GM12865 (cell line): Measurements from ENCODE around the gene DKK1.

Source experiments
- DNase-seq: peaks from one replicate; pipeline ENCODE4 v3.0.0; 2010; ENCODE audit warnings: low read depth
- H3K4me3 ChIP-seq: 2 replicates; pipeline ENCODE4 v1.5.1; 2011; ENCODE audit warnings: mild to moderate bottlenecking, low read depth, low read length, control low read depth
- TF ChIP-seq, protein P1 (sequence below): IDR thresholded peaks from 2 replicates; pipeline ENCODE4 v1.5.1; 2011; ENCODE audit warnings: low read length, control low read depth, low read depth, inconsistent platforms; ENCODE audit not compliant: insufficient read depth; ENCODE audit errors: missing control alignments

DKK1 gene

DNA sequence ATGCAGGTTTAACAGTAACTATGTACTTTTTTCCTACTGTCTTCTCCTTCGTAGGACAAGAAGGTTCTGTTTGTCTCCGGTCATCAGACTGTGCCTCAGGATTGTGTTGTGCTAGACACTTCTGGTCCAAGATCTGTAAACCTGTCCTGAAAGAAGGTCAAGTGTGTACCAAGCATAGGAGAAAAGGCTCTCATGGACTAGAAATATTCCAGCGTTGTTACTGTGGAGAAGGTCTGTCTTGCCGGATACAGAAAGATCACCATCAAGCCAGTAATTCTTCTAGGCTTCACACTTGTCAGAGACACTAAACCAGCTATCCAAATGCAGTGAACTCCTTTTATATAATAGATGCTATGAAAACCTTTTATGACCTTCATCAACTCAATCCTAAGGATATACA lies 2.4 kb downstream of the DKK1 start:
- no peak for DNase-seq
- no peak overlapping the region for H3K4me3 ChIP-seq
- TF ChIP-seq, protein P1, sequence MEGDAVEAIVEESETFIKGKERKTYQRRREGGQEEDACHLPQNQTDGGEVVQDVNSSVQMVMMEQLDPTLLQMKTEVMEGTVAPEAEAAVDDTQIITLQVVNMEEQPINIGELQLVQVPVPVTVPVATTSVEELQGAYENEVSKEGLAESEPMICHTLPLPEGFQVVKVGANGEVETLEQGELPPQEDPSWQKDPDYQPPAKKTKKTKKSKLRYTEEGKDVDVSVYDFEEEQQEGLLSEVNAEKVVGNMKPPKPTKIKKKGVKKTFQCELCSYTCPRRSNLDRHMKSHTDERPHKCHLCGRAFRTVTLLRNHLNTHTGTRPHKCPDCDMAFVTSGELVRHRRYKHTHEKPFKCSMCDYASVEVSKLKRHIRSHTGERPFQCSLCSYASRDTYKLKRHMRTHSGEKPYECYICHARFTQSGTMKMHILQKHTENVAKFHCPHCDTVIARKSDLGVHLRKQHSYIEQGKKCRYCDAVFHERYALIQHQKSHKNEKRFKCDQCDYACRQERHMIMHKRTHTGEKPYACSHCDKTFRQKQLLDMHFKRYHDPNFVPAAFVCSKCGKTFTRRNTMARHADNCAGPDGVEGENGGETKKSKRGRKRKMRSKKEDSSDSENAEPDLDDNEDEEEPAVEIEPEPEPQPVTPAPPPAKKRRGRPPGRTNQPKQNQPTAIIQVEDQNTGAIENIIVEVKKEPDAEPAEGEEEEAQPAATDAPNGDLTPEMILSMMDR = no peak

DNA sequence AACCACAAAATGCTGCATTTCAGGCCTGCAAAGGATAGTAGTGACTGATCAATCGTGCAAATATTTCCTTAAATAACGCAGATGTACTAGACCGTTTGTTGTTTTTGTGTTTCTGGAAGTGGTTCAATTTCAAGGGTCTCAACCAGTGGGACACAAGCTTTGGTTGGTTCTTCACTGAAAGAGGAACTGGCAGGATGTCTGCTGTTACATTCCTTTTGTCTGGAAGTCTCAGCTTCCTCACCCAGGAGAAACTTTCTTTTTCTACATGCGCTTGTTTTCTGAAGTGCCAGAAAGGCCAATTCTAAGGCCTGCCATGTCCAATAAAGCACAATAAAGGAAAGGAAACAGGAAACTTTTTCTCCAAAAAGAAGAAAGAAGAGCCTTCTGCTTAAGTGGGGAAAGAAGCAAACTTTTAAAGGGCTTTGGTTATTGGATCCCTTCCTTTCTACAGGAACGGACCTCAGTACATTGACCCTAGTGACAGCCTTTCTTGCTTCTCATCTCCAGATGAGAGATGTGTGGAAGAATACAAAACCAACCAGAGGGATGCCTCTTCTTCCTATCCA lies 4.1 kb downstream of the DKK1 start:
- H3K4me3 ChIP-seq = no peak overlapping the region
- no peak for DNase-seq
- TF ChIP-seq, protein P1 = no peak

DNA sequence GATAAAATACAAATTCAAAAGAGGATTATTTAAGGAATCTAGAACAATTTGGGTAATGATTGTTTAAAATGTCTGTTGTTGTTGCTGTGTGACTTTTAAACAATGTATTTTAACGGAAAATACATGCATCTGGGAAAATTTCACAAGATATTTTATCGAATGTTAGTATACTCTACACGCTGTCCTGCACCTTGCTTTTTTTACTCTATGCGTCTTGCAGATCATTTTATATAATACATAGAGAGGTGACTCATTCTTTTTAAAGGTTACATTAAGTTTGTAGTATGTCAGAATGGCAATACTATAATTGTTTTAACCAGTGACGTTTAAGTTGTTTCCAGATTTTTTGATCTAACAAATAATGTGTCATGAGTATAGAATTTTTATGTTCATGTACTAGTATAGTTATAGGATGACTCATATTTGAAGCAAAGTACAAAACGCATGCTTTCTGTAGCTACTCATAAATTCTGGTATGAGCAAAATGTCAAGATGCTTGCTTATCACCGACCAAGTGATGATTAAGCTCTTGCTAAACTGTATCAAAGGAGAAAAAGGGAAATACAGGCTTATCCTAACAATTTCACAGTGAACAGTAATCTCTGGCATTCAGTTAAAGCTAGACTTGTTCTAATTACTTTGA lies 4.9 kb downstream of the DKK1 start:
- TF ChIP-seq, protein P1 = no peak
- no peak overlapping the region for H3K4me3 ChIP-seq
- no peak for DNase-seq

DNA sequence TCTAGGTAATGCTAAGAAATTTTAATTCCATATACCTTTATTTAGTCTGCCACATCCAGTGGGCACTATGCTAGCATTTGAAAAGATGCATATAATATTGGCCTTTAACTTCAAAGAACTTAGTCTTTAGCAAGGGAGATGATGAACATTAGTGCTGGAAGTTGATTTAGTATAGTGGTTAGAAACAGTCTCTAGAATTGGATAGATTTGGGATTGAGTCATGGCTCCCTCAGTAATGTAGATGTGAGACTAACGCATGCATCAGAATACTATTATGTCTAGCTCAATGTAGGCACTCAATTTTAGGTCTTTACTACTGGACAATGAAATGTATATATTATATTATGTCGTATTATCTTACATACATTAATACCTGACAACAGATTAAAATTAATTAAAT lies 5.8 kb downstream of the DKK1 start:
- no peak for DNase-seq
- TF ChIP-seq, protein P1 = no peak
- H3K4me3 ChIP-seq = no peak overlapping the region

DNA sequence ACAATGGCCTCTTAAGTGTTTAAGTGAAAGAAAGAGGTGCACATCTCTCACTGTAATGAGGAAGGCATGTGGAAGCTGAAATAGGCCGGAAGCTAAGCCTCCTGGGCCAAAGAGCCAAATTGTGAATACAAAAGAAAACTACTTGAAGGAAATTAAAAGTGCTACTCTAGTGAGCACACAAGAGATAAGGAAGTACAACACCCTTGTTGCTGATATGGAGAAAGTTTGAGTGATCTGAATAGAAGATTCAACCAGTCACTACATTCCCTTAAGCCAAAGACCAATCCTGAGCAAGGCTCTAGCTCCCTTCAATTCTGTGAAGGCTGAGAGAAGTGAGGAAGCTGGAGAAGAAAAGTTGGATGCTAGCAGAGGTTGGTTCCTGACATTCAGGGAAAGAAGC lies 8.2 kb downstream of the DKK1 start:
- no peak for DNase-seq
- H3K4me3 ChIP-seq = no peak overlapping the region
- TF ChIP-seq, protein P1 = no peak

DNA sequence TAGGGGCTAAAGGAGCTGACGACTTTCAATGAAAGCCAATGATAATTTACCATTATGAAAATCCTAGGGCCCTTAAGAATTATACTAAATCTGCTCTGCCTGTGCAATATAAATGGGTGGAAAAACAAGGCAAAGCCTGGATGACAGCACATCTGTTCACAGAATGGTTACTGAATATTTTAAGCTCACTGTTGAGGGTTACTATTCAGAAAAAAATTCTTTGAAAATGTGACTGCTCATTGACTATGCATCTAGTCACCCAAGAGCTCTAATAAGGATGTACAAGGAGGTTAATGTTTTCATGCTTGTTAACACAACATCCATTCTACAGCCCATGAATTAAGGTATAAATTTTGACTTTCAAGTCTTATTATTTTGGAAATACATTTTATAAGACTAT lies 8.9 kb downstream of the DKK1 start:
- no peak for DNase-seq
- no peak overlapping the region for H3K4me3 ChIP-seq
- TF ChIP-seq, protein P1 = no peak

DNA sequence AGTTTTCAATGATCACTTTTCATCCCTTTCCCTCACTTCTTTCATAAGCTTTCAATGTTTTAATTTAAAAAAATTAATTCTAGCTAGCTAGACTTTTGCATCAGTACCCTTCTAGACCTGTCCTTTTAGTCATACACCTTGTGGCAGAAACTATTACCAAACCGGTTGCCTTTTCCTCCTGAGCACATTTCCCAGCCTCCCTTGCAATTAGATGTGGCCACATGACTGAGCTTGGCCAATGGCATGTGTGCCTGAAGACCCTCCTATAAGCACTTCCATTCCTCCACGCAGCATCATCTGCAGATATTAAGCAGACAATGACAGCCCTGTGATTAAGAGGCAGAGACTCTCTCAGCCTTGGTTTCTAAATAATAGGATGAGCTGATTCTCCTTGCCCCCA lies 12.3 kb downstream of the DKK1 start:
- DNase-seq = no peak
- TF ChIP-seq, protein P1 = no peak
- no peak overlapping the region for H3K4me3 ChIP-seq
